NOMO-1 treated with dmso at 0.1 percent for 144 hours (cell line): Measurements from ENCODE around the gene LCMT2.

Source experiments
- DNase-seq: peaks from one replicate; lab custom pipeline; 2025; ENCODE audit not compliant: unreplicated experiment; lab: John Stamatoyannopoulos, UW

Gene LCMT2

GRCh38 chr15:43329960-43330779, at the start of gene LCMT2:
LCMT2 (minus strand) TSS chr15:43330573; CDS start chr15:43330489, 84 bp downstream.
- DNase-seq: peak; percentile 90

GRCh38 chr15:43378601-43379000, 48.2 kb upstream of the LCMT2 start:
- DNase-seq: no peak

- DNase-seq: no peak
Measured at GRCh38 chr15:43376017-43376705, 45.8 kb upstream of the LCMT2 start.

GRCh38 chr15:43370975-43371974, 40.9 kb upstream of the LCMT2 start, which contains the start of the genes TUBGCP4 and ZSCAN29:
TUBGCP4 (plus strand) TSS chr15:43371101; CDS start chr15:43371355, 254 bp downstream.
ZSCAN29 (minus strand) TSS chr15:43371043; CDS start chr15:43369913, 1,130 bp downstream.
- DNase-seq: peak; percentile 62

GRCh38 chr15:43370310-43370974, 40.1 kb upstream of the LCMT2 start:
- DNase-seq: no peak

GRCh38 chr15:43361313-43361903, 31.0 kb upstream of the LCMT2 start:
- no peak for DNase-seq

GRCh38 chr15:43360821-43361220, 30.4 kb upstream of the LCMT2 start:
- DNase-seq: no peak

GRCh38 chr15:43352693-43353382, 22.5 kb upstream of the LCMT2 start:
- no peak for DNase-seq

- DNase-seq: no peak
Measured at GRCh38 chr15:43347114-43347513, 16.7 kb upstream of the LCMT2 start.

- no peak for DNase-seq
Measured at GRCh38 chr15:43346305-43346704, 15.9 kb upstream of the LCMT2 start.

- DNase-seq: no peak
Measured at GRCh38 chr15:43330780-43331087, 361 bp upstream of the LCMT2 start.

- DNase-seq: no peak
Measured at GRCh38 chr15:43329217-43329959, 985 bp downstream of the LCMT2 start.

GRCh38 chr15:43325039-43325684, 5.2 kb downstream of the LCMT2 start:
- no peak for DNase-seq

- no peak for DNase-seq
Measured at GRCh38 chr15:43318990-43319771, 11.2 kb downstream of the LCMT2 start.

- no peak for DNase-seq
Measured at GRCh38 chr15:43317566-43318184, 12.7 kb downstream of the LCMT2 start.

- DNase-seq: no peak
Measured at GRCh38 chr15:43316971-43317346, 13.4 kb downstream of the LCMT2 start.
